DMS53 treated with DMSO at 0.1 percent for 48 hours (cell line): ENCODE data around the gene TRIM43.
"Not testable (repeated sequence)": the region's sequence is repeated elsewhere in the genome, so short reads cannot be mapped to it uniquely, and the experiment has no call there.

Source experiments
- DNase-seq: peaks from one replicate; lab custom pipeline; 2025; ENCODE audit not compliant: unreplicated experiment; lab: John Stamatoyannopoulos, UW

Gene TRIM43

GRCh38 chr2:95591701-95592100 is at the start of gene TRIM43:
Gene TRIM43, plus strand, starts transcription at chr2:95592001. Its CDS starts 2,023 bp downstream, at chr2:95594024.
- DNase-seq, result not testable (repeated sequence)

- no peak for DNase-seq
Observed at GRCh38 chr2:95551055-95551568, 40.7 kb upstream of the TRIM43 start.

- no peak for DNase-seq
Observed at GRCh38 chr2:95552911-95553310, 38.9 kb upstream of the TRIM43 start.

- no peak for DNase-seq
Observed at GRCh38 chr2:95569170-95569569, 22.6 kb upstream of the TRIM43 start.

GRCh38 chr2:95573866-95574265 is 17.9 kb upstream of the TRIM43 start:
- DNase-seq, result no peak

GRCh38 chr2:95574506-95574905 is 17.3 kb upstream of the TRIM43 start:
- no peak for DNase-seq

GRCh38 chr2:95575857-95576256 is 15.9 kb upstream of the TRIM43 start:
- DNase-seq, result no peak

- DNase-seq, result no peak
Observed at GRCh38 chr2:95578539-95578938, 13.3 kb upstream of the TRIM43 start.

GRCh38 chr2:95583545-95583944 is 8.3 kb upstream of the TRIM43 start:
- DNase-seq, result not testable (repeated sequence)

- not testable (repeated sequence) for DNase-seq
Observed at GRCh38 chr2:95584321-95584720, 7.5 kb upstream of the TRIM43 start.

- DNase-seq, result not testable (repeated sequence)
Observed at GRCh38 chr2:95589777-95590536, 1.8 kb upstream of the TRIM43 start.

GRCh38 chr2:95592973-95593372 is 1.2 kb downstream of the TRIM43 start:
- DNase-seq, result not testable (repeated sequence)

GRCh38 chr2:95595012-95595411 is 3.2 kb downstream of the TRIM43 start:
- not testable (repeated sequence) for DNase-seq

- not testable (repeated sequence) for DNase-seq
Observed at GRCh38 chr2:95601301-95601700, 9.5 kb downstream of the TRIM43 start.

- DNase-seq, result not testable (repeated sequence)
Observed at GRCh38 chr2:95602146-95602545, 10.3 kb downstream of the TRIM43 start.

GRCh38 chr2:95608356-95608755 is 16.6 kb downstream of the TRIM43 start:
- not testable (repeated sequence) for DNase-seq

- DNase-seq, result not testable (repeated sequence)
Observed at GRCh38 chr2:95609764-95610163, 18.0 kb downstream of the TRIM43 start.

- DNase-seq, result not testable (repeated sequence)
Observed at GRCh38 chr2:95613048-95613447, 21.2 kb downstream of the TRIM43 start.

- not testable (repeated sequence) for DNase-seq
Observed at GRCh38 chr2:95622728-95623127, 30.9 kb downstream of the TRIM43 start.

GRCh38 chr2:95630987-95631386 is 39.2 kb downstream of the TRIM43 start:
- not testable (repeated sequence) for DNase-seq

GRCh38 chr2:95633626-95634259 is 41.9 kb downstream of the TRIM43 start:
- DNase-seq, result not testable (repeated sequence)
